ENCODE data around the gene PLXDC1. TPM values are rescaled to one million over a fixed set of nuclear protein-coding genes. Genes with fewer than 3 reads are reported as not detected.
A peak's percentile ranks its signal among the peaks of the same experiment; 100 is the strongest.

PLXDC1 gene
- total RNA-seq, 2 donors from 2014 or later = 3.0 to 5.6 TPM

DNA sequence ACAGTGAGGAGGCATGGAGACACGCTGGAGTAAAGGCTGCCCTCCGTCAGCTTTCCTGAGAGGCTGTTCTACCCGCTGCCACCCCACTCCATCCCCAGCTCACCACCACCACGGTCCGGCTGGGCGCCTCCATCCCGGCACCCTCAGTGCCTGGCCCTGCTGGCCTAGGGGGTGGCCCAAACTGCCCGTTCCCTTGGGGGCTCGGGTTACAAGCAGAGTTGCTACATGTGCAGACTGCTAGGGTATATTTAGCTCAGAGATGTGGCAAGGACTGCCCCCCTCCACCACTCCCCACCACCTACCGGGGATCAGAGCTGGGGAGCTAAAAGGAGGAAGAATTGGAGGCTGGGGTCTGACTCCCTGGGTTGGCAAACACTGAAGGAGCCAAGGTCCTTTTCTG lies 41.9 kb upstream of the PLXDC1 start:
- ATAC-seq (replicated peaks in 1 of 2) (no peak), DNase-seq (no peak)
- Mint-ChIP-seq H3K9me3 (no peaks in the 10 kb centered on the region), H3K27me3 (ENCODE audit: low read depth) (no peaks in the 10 kb centered on the region), H3K36me3 (ENCODE audit: insufficient read depth in 2 of 2) (peaks cover 4 to 5% of the 10 kb centered on the region in 2 donors), H3K27ac (no peak overlapping the region), H3K4me3 (no peak overlapping the region), H3K4me1 (ENCODE audit: low read depth) (peaks cover 13% of the 10 kb centered on the region)

DNA sequence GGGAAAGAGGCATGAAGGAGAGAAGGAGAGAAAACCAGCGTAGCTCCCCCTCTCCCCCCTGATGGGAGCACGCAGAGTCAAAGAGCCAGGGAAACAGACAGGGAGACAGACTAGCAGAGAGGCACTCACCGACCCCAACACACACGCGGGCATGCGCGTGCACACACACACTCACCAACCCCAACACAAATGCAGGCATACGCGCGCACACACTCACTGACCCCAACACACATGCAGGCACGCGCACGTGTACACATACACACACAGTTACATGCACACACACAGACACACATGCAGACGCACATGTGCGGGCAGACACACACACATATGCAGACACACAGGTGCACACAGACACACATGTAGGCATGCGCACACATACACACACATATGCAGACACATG lies 41.5 kb upstream of the PLXDC1 start:
- H3K4me3 Mint-ChIP-seq = no peak overlapping the region
- H3K36me3 Mint-ChIP-seq (ENCODE audit: insufficient read depth in 2 of 2) = peaks cover 4 to 5% of the 10 kb centered on the region in 2 donors
- H3K27me3 Mint-ChIP-seq (ENCODE audit: low read depth) = no peaks in the 10 kb centered on the region
- peaks cover 9% of the 10 kb centered on the region for H3K4me1 Mint-ChIP-seq (ENCODE audit: low read depth)
- ATAC-seq (replicated peaks in 1 of 2) (no peak), DNase-seq (no peak)
- no peak overlapping the region for H3K27ac Mint-ChIP-seq
- no peaks in the 10 kb centered on the region for H3K9me3 Mint-ChIP-seq

DNA sequence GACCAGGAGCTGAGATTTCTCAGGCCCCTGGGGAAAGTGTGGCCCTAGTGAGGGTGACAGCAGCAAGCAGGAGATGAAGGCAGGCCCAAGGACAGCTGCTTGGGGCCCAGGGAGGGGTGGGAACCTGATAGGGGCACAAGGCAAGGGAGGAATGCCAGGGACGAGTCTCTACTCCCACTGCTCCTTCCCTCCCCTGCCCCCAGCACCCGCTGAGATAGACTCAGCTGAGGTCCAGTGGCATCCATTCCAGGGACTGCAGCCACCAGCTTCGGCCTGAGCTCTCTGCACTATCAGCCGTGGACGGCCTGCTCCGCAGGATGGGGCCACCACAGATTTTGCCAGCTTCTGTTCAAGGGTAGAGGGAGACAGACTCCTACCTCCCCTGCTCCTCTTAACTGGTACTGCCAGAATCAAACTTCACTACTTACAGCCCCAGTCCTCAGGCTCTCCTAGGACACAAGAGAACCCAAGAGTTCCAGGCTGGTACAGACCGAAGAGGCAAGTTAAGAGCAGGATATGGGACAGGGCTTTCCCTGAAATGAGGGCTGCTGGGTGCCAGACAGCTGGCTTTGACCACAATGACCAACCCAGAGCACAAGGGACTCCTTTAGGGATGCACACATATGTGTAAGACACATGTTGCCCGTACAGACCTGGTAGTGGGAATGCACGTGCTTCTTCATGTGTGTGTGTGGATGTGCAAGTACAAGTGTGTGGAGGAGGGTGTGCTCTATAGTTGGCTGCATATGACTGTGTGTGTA lies 40.5 kb upstream of the PLXDC1 start:
- DNase-seq = no peak
- Mint-ChIP-seq H3K9me3 (no peaks in the 10 kb centered on the region), H3K36me3 (ENCODE audit: insufficient read depth in 2 of 2) (peaks cover 4 to 5% of the 10 kb centered on the region in 2 donors), H3K4me3 (no peak overlapping the region), H3K27me3 (ENCODE audit: low read depth) (no peaks in the 10 kb centered on the region), H3K27ac (no peak overlapping the region), H3K4me1 (ENCODE audit: low read depth) (peaks cover 8% of the 10 kb centered on the region)
- ATAC-seq (replicated peaks in 1 of 2) = no peak

DNA sequence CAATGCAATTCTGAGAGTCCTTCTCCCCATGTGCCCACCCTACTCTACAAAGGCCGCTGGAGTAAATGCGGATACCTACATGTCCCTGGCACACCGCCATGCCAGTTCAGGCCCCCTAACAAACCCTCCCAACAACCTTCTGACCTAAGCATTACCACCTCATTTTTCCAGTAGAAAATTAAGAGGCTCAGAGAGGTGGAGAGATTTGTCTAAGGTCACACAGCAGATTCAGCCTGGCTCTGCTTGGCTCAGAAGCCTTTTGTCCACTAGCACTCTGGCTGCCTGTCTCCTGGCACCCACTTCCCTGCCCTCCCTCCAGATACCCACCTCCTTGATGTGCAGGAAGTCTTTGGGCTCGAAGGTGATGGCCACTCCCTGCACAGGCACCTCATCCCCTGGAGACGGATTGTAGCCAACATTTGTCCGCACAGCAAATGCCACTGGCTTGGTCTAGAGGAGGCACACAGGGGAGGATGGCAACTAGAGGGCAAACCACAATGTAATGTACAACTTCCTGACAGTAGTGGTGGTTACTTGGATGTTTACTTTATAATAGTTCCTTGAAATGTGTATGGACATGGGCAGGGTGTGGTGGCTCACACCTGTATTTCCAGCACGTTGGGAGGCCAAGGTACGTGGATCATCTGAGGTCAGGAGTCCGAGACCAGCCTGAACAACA lies 35.9 kb upstream of the PLXDC1 start:
- H3K4me1 Mint-ChIP-seq (ENCODE audit: low read depth) = no peaks in the 10 kb centered on the region
- no peaks in the 10 kb centered on the region for H3K27me3 Mint-ChIP-seq (ENCODE audit: low read depth)
- H3K27ac Mint-ChIP-seq = no peak overlapping the region
- DNase-seq = no peak
- no peak for ATAC-seq (replicated peaks in 1 of 2)
- H3K4me3 Mint-ChIP-seq = no peak overlapping the region
- peaks cover 8 to 11% of the 10 kb centered on the region in 2 donors for H3K36me3 Mint-ChIP-seq (ENCODE audit: insufficient read depth in 2 of 2)
- no peaks in the 10 kb centered on the region for H3K9me3 Mint-ChIP-seq

DNA sequence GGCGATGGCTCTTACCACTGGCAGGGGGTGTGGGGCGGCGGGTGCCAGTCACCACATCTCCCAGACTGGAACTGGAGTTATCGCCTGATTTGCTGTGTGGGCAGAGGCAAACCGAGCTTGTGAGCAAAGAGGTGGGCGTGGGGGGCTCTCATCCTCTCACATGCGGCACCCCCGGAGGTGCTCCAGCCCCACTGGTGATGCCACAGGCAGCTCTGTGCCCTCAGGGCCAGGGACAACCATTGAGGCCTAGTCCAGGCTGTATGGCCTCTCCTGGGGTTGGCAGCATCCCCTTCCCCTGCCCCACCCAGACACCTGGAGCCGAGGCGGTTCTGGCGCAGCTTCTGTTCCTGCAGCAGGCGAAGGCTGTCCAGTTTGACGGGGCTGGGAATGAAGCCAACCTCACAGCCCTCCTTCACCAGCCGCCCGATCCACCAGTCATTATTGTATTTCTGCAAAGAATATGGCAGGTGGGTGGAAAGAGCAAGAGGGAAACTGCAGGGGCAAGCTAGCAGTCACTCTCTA lies 35.1 kb upstream of the PLXDC1 start:
- no peak overlapping the region for H3K27ac Mint-ChIP-seq
- H3K4me3 Mint-ChIP-seq = no peak overlapping the region
- no peak for DNase-seq
- no peak for ATAC-seq (replicated peaks in 1 of 2)
- H3K27me3 Mint-ChIP-seq (ENCODE audit: low read depth) = no peaks in the 10 kb centered on the region
- H3K4me1 Mint-ChIP-seq (ENCODE audit: low read depth) = no peaks in the 10 kb centered on the region
- H3K9me3 Mint-ChIP-seq = no peaks in the 10 kb centered on the region
- H3K36me3 Mint-ChIP-seq (ENCODE audit: insufficient read depth in 2 of 2) = peaks cover 7 to 10% of the 10 kb centered on the region in 2 donors

DNA sequence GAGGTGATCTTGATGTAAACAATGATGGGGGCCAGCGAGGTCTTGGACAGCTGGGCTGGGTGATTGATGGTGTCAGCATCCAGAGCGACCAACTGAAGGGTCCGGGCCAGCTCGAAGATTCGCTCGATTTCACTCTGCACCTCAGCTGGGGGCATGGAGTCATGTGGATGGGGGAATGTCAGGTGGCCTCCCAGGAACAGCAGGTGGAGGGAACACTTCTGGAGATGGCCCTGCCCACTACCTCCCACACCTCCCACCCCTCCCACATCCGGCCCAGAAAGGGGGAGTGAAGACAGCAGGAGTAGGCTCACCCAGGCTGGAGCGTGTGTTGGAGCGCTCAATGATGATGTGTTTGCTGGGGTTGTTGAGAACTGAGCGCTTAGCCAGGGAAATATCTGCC lies 32.3 kb upstream of the PLXDC1 start:
- Mint-ChIP-seq H3K27me3 (ENCODE audit: low read depth) (no peaks in the 10 kb centered on the region), H3K27ac (no peak overlapping the region), H3K4me1 (ENCODE audit: low read depth) (no peaks in the 10 kb centered on the region), H3K9me3 (no peaks in the 10 kb centered on the region), H3K36me3 (ENCODE audit: insufficient read depth in 2 of 2) (peaks cover 7 to 10% of the 10 kb centered on the region in 2 donors), H3K4me3 (no peak overlapping the region)
- ATAC-seq (replicated peaks in 1 of 2) (no peak), DNase-seq (no peak)

DNA sequence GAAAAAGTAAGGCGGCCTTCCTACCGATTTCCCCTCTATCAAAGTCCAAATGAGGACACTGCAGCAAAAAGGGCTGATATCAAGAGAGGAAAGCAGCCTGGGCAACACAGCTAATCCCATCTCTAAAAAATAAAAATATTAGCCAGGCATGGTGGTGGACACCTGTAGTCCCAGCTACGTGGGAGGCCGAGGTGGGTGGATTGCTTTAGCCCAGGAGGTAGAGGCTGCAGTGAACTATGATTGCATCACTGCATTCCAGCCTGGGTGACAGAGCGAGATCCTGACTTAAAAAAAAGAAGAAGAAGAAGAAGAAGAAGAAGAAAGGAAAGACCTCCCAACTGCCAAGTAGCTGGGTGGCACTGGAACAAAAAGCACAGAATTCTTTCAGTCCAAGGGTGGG lies 31.6 kb upstream of the PLXDC1 start:
- no peak overlapping the region for H3K27ac Mint-ChIP-seq
- no peaks in the 10 kb centered on the region for H3K9me3 Mint-ChIP-seq
- DNase-seq = no peak
- H3K36me3 Mint-ChIP-seq (ENCODE audit: insufficient read depth in 2 of 2) = peaks cover 7 to 9% of the 10 kb centered on the region in 2 donors
- no peak for ATAC-seq (replicated peaks in 1 of 2)
- H3K27me3 Mint-ChIP-seq (ENCODE audit: low read depth) = no peaks in the 10 kb centered on the region
- no peak overlapping the region for H3K4me3 Mint-ChIP-seq
- H3K4me1 Mint-ChIP-seq (ENCODE audit: low read depth) = no peaks in the 10 kb centered on the region

DNA sequence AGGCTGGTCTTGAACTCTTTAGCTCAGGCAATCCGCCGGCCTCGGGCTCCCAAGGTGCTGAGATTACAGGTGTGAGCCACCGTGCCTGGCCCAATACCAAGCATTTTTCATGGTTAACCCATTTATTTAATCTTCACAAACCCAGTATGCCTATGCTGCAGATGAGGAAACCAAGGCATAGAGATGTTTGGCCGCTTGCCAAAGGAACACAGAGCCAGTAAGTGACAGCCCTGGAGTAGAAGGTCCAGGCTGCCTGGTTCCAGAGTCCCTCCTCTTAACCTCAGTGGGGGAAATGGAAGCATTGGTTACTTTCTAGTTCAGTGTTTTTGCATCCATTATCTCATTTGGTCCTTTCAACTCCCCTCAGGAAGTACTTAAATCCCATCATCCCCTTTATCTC lies 29.9 kb upstream of the PLXDC1 start:
- Mint-ChIP-seq H3K9me3 (no peaks in the 10 kb centered on the region), H3K36me3 (ENCODE audit: insufficient read depth in 2 of 2) (peaks cover 7 to 9% of the 10 kb centered on the region in 2 donors), H3K27me3 (ENCODE audit: low read depth) (no peaks in the 10 kb centered on the region)

DNA sequence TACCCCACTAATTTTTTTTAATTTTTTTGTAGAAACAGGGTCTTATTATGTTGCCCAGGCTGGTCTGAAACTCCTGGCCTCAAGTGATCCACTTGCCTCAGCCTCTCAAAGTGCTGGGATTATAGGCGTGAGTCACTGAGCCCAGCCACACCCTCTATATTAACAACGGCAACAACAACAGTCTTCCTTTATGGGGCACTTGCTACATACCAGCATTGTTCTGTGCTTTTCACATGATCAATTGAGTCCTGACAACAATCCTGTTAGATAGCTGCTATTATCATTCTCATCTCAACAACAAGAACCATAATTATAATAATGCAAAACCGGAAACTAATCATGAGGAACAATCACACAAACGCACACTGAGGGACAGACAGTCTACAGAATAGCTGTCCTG lies 27.1 kb upstream of the PLXDC1 start:
- H3K4me3 Mint-ChIP-seq = no peak overlapping the region
- H3K4me1 Mint-ChIP-seq (ENCODE audit: low read depth) = no peaks in the 10 kb centered on the region
- no peak for ATAC-seq (replicated peaks in 1 of 2)
- DNase-seq = no peak
- H3K27ac Mint-ChIP-seq = no peak overlapping the region
- H3K9me3 Mint-ChIP-seq = no peaks in the 10 kb centered on the region
- H3K27me3 Mint-ChIP-seq (ENCODE audit: low read depth) = no peaks in the 10 kb centered on the region
- H3K36me3 Mint-ChIP-seq (ENCODE audit: insufficient read depth in 2 of 2) = peaks cover 4 to 6% of the 10 kb centered on the region in 2 donors

More for the DNA sequence above, 29.9 kb upstream of the PLXDC1 start:
- ATAC-seq (replicated peaks in 1 of 2) = no peak
- no peak for DNase-seq
- Mint-ChIP-seq H3K4me3 (no peak overlapping the region), H3K4me1 (ENCODE audit: low read depth) (no peaks in the 10 kb centered on the region), H3K27ac (no peak overlapping the region)

DNA sequence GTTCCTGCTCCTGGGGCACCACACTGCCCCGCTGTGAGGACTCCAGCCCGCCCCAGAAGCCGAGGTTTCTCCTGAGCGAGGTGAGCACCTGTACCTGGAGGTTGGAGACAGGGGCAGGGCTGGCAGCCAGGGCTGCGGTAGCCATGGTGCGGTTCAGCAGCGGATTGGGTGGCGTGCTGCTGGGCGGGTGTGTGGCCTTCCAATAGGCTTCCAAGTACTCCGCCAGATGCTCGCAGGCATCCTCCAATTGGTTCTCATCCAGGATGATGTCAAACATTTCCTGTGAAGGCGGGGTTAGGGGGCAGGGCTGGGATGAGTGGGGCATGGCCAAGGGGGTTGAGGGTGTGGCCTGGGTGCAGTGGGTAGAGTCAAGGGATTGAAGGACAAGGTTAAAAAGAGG lies 25.8 kb upstream of the PLXDC1 start:
- Mint-ChIP-seq H3K9me3 (no peaks in the 10 kb centered on the region), H3K4me1 (ENCODE audit: low read depth) (no peaks in the 10 kb centered on the region), H3K4me3 (no peak overlapping the region), H3K27me3 (ENCODE audit: low read depth) (no peaks in the 10 kb centered on the region), H3K27ac (no peak overlapping the region), H3K36me3 (ENCODE audit: insufficient read depth in 2 of 2) (no peaks in the 10 kb centered on the region)
- ATAC-seq (replicated peaks in 1 of 2) (no peak), DNase-seq (no peak)

DNA sequence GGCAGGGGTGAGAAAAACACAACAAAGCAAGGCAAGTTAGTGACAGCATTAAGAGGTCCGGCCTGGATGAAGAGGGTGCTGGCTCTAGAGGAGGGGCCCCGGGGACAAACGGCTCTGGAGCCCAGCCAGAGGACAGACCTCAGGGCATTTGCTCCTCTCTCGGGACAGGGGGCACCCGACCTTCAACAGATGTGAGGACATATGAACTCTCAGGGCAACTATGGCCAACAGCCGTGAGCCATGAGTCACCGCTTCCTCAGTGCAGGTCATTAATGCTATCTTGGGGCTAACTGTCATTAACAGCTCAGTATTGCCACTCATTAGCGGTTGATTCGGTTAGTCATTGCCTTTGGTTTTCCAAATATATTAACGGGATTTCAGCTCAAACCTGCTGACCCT lies 24.3 kb upstream of the PLXDC1 start:
- no peak for ATAC-seq (replicated peaks in 1 of 2)
- no peaks in the 10 kb centered on the region for H3K4me1 Mint-ChIP-seq (ENCODE audit: low read depth)
- H3K27me3 Mint-ChIP-seq (ENCODE audit: low read depth) = peaks cover 2% of the 10 kb centered on the region
- H3K36me3 Mint-ChIP-seq (ENCODE audit: insufficient read depth in 2 of 2) = no peaks in the 10 kb centered on the region
- H3K9me3 Mint-ChIP-seq = no peaks in the 10 kb centered on the region
- DNase-seq = no peak
- no peak overlapping the region for H3K4me3 Mint-ChIP-seq
- no peak overlapping the region for H3K27ac Mint-ChIP-seq

DNA sequence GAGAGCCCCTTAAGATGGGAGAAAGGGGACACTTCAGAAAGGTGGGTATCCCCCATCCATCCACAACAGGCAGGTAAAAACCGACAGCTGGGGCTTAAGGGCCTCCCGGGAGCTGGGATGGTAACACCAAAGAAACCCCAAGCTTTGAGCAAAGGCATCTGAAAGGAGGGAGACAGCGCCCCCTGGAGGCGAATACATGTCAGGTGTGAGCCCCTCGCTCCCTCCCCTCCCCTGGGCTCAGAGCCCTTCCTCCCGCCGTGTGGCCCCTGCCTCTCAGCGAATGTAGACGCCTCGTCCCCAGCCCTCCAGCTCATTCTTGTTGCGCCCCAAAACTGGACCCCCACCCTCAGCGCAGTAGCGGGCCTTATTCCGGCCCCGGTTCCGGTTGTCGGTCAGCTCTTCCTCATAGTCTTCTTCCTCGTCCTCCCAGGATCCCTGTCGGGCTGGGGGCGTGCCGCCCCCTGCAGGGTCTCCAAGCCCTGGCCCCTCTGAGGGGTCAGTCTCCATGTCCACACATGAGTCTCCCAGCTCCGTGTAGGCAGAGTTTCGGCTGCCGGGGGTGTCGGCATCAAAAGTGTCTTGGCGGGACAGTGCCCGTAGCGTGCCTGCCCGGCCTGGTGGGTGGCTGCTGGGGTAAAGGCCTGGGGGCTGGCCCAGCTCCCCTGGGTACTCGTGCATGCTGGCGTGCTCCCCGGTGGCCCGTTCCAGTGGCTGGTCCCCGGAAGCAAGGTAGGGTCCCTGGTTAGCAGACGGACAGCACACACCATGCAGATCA lies 23.7 kb upstream of the PLXDC1 start:
- DNase-seq = peak; percentile 79 to 80
- Mint-ChIP-seq H3K9me3 (no peaks in the 10 kb centered on the region), H3K27ac (no peak overlapping the region), H3K4me3 (no peak overlapping the region), H3K27me3 (ENCODE audit: low read depth) (peaks cover 6% of the 10 kb centered on the region), H3K4me1 (ENCODE audit: low read depth) (no peaks in the 10 kb centered on the region), H3K36me3 (ENCODE audit: insufficient read depth in 2 of 2) (no peaks in the 10 kb centered on the region)
- peak; percentile 80 for ATAC-seq (replicated peaks in 1 of 2)
